Large intestine (tissue), 3 donors: Measurements from ENCODE around the gene TCF4. TPM values are rescaled to one million over a fixed set of nuclear protein-coding genes. Genes with fewer than 3 reads are reported as not detected.

Experiments
- DNase-seq, 2 donors: peaks; one replicate each; pipeline versions ENCODE4 v3.0.0 to v3.0.0-alpha.2; 2013
- H3K27ac ChIP-seq: one replicate; pipeline ENCODE4 v1.5.1; 2013; ENCODE audit warnings: low read length
- H3K27me3 ChIP-seq: 2 replicates; pipeline ENCODE4 v1.6.1; 2013; ENCODE audit warnings: low read length; ENCODE audit not compliant: control insufficient read depth, insufficient read depth
- H3K36me3 ChIP-seq: 2 replicates; pipeline ENCODE4 v1.6.1; 2013; ENCODE audit warnings: low read length; ENCODE audit not compliant: control insufficient read depth, insufficient read depth
- H3K4me1 ChIP-seq: one replicate; pipeline ENCODE4 v1.6.1; 2013; ENCODE audit warnings: low read length; ENCODE audit not compliant: control insufficient read depth, insufficient read depth
- H3K4me3 ChIP-seq: one replicate; pipeline ENCODE4 v1.5.1; 2013; ENCODE audit warnings: low read length
- H3K9me3 ChIP-seq: one replicate; pipeline ENCODE4 v1.6.1; 2013; ENCODE audit warnings: mild to moderate bottlenecking, low read depth, low read length, moderate library complexity; ENCODE audit not compliant: control insufficient read depth
- WGBS: methylation state at CpG from one replicate; pipeline ENCODE4 v1.1.5; 2013; ENCODE audit warnings: low lambda C conversion rate; ENCODE audit not compliant: insufficient coverage; 5-methylcytosine and 5-hydroxymethylcytosine counted together
- polyA plus RNA-seq: library from polyadenylated mRNA; unstranded; fragments of 120-200 nt; gene quantifications from one replicate; pipeline ENCODE4 v1.2.1, GENCODE V29; 2013

The TCF4 gene
- polyA plus RNA-seq, 1 donor = 42.5 TPM

- H3K9me3 ChIP-seq = peaks cover 4% of the 10 kb centered on the region
- H3K36me3 ChIP-seq = no peaks in the 10 kb centered on the region
- H3K27me3 ChIP-seq = no peaks in the 10 kb centered on the region
- 24% methylated on average over 2 of the region's 8 CpGs for WGBS
- H3K4me3 ChIP-seq = no peak overlapping the region
- no peaks in the 10 kb centered on the region for H3K4me1 ChIP-seq
- no peak for DNase-seq
- no peak overlapping the region for H3K27ac ChIP-seq
Measured at GRCh38 chr18:55387139-55387984, 200.6 kb downstream of the TCF4 start.

DNA sequence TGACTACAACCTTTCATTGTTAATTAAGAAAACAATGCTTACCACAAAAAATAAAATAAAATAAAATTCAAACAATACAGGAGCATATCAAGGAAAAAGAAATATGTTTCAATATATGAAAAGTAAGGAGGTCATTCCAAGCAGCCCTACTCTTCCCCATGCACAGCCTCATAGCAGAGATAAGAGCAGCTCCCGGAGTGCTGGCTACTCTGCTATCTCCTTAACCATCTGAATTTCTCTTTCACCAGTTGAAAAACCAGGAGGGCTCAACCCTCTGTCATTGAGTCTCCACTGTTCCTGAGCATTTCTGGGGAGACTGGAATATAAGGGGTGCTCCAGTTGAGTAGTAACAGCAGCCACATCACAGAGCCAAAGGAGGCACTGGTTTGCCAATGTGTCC lies 201.4 kb downstream of the TCF4 start:
- no peak for DNase-seq
- Histone ChIP-seq H3K4me1 (no peaks in the 10 kb centered on the region), H3K27ac (no peak overlapping the region), H3K4me3 (no peak overlapping the region), H3K9me3 (peaks cover 4% of the 10 kb centered on the region), H3K36me3 (no peaks in the 10 kb centered on the region), H3K27me3 (no peaks in the 10 kb centered on the region)
- WGBS = no CpG with 5 or more reads among the region's 1 CpG

DNA sequence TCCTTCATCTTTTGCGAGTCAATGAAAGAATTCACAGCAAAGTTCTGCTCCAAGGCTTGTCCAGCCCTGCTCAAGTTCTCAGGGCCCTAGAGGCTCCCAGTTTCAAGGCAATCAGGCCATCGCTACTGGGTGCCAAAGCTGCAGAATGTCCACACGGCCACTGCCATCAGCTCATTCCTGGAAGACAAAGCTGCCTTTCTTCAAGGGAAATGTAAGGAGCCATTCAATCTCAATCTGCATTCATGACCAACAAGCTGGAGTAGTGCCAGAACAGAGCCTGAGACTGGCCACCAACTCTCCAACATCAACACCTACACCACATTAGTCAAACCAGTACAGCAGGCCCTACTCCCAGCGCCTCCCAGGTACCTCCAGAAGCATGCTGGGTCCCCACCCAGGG lies 202.2 kb downstream of the TCF4 start:
- no peaks in the 10 kb centered on the region for H3K27me3 ChIP-seq
- H3K4me3 ChIP-seq = no peak overlapping the region
- H3K9me3 ChIP-seq = peaks cover 4% of the 10 kb centered on the region
- no peak overlapping the region for H3K27ac ChIP-seq
- no peaks in the 10 kb centered on the region for H3K4me1 ChIP-seq
- WGBS = no CpG with 5 or more reads among the region's 4 CpGs
- H3K36me3 ChIP-seq = no peaks in the 10 kb centered on the region
- no peak for DNase-seq

- Histone ChIP-seq H3K9me3 (peaks cover 4% of the 10 kb centered on the region), H3K4me3 (no peak overlapping the region), H3K36me3 (no peaks in the 10 kb centered on the region), H3K27ac (no peak overlapping the region), H3K27me3 (no peaks in the 10 kb centered on the region), H3K4me1 (no peaks in the 10 kb centered on the region)
- no peak for DNase-seq
- WGBS = 90% methylated on average over 2 of the region's 4 CpGs
Measured at GRCh38 chr18:55384551-55385275, 203.3 kb downstream of the TCF4 start.

GRCh38 chr18:55384115-55384514 lies 203.9 kb downstream of the TCF4 start:
- Histone ChIP-seq H3K36me3 (no peaks in the 10 kb centered on the region), H3K9me3 (peaks cover 4% of the 10 kb centered on the region), H3K27ac (no peak overlapping the region), H3K27me3 (no peaks in the 10 kb centered on the region), H3K4me3 (no peak overlapping the region), H3K4me1 (no peaks in the 10 kb centered on the region)
- no CpG with 5 or more reads among the region's 4 CpGs for WGBS
- no peak for DNase-seq

- WGBS = 100% methylated on average over 1 of the region's 2 CpGs
- H3K27me3 ChIP-seq = no peaks in the 10 kb centered on the region
- H3K27ac ChIP-seq = no peak overlapping the region
- no peaks in the 10 kb centered on the region for H3K4me1 ChIP-seq
- no peak overlapping the region for H3K4me3 ChIP-seq
- DNase-seq = no peak
- peaks cover 4% of the 10 kb centered on the region for H3K9me3 ChIP-seq
- no peaks in the 10 kb centered on the region for H3K36me3 ChIP-seq
Measured at GRCh38 chr18:55382277-55382805, 205.7 kb downstream of the TCF4 start.

DNA sequence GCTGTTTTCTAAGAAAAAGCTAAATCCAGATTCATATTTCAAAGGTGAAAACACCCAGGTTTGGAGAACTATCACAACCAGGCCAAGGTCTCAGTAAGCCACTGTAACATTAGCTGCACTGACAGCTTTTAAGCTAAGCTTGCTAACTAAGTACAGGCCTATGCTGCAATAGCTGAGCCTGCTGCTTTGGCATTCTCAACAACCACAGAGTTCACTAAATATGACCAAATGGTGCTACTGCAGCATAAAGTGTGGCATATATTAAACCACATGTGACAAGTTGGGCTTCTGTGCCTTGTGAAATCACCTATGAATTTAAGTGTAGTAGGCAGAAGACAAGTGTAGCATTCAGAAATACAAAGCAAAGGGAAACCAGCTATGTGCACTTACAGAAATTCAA lies 206.7 kb downstream of the TCF4 start:
- DNase-seq = no peak
- peaks cover 4% of the 10 kb centered on the region for H3K9me3 ChIP-seq
- no peaks in the 10 kb centered on the region for H3K4me1 ChIP-seq
- H3K27ac ChIP-seq = no peak overlapping the region
- H3K4me3 ChIP-seq = no peak overlapping the region
- no peaks in the 10 kb centered on the region for H3K36me3 ChIP-seq
- no peaks in the 10 kb centered on the region for H3K27me3 ChIP-seq

- no peaks in the 10 kb centered on the region for H3K36me3 ChIP-seq
- H3K27ac ChIP-seq = no peak overlapping the region
- H3K4me1 ChIP-seq = no peaks in the 10 kb centered on the region
- H3K4me3 ChIP-seq = no peak overlapping the region
- no peaks in the 10 kb centered on the region for H3K27me3 ChIP-seq
- no CpG with 5 or more reads among the region's 7 CpGs for WGBS
- H3K9me3 ChIP-seq = peaks cover 4% of the 10 kb centered on the region
- DNase-seq = no peak
Measured at GRCh38 chr18:55380589-55380988, 207.4 kb downstream of the TCF4 start.

GRCh38 chr18:55376387-55376786 lies 211.6 kb downstream of the TCF4 start:
- Histone ChIP-seq H3K36me3 (no peaks in the 10 kb centered on the region), H3K4me3 (no peak overlapping the region), H3K27ac (no peak overlapping the region), H3K27me3 (no peaks in the 10 kb centered on the region), H3K4me1 (no peaks in the 10 kb centered on the region), H3K9me3 (no peaks in the 10 kb centered on the region)
- no peak for DNase-seq
- 83% methylated on average over 2 of the region's 2 CpGs for WGBS

- no peaks in the 10 kb centered on the region for H3K36me3 ChIP-seq
- WGBS = no CpG with 5 or more reads among the region's 5 CpGs
- no peak for DNase-seq
- H3K27me3 ChIP-seq = no peaks in the 10 kb centered on the region
- H3K27ac ChIP-seq = no peak overlapping the region
- no peaks in the 10 kb centered on the region for H3K4me1 ChIP-seq
- no peaks in the 10 kb centered on the region for H3K9me3 ChIP-seq
- H3K4me3 ChIP-seq = no peak overlapping the region
Measured at GRCh38 chr18:55375930-55376329, 212.1 kb downstream of the TCF4 start.
